Measurements from ENCODE around the gene ZDHHC14.

DNA sequence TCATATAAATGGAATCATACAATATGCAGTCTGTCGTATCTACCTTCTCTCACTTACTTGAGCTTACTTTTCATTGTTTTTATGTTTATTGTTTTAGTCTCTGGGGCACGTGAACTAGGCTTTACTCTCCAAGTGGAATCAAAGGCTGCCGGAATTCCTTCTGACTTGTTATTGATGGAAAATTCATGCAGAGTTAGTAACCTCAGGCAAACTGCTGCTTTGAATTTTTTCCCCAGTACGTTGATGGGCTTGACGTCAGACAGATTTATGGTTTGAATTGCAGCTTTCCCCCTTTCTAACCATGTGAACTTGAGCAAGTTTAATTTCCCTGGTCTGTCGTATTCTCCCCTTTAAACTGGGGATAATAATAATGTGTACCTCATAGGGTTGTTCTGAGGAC, 68.6 kb downstream of the ZDHHC14 start:
- TF ChIP-seq, protein P1, sequence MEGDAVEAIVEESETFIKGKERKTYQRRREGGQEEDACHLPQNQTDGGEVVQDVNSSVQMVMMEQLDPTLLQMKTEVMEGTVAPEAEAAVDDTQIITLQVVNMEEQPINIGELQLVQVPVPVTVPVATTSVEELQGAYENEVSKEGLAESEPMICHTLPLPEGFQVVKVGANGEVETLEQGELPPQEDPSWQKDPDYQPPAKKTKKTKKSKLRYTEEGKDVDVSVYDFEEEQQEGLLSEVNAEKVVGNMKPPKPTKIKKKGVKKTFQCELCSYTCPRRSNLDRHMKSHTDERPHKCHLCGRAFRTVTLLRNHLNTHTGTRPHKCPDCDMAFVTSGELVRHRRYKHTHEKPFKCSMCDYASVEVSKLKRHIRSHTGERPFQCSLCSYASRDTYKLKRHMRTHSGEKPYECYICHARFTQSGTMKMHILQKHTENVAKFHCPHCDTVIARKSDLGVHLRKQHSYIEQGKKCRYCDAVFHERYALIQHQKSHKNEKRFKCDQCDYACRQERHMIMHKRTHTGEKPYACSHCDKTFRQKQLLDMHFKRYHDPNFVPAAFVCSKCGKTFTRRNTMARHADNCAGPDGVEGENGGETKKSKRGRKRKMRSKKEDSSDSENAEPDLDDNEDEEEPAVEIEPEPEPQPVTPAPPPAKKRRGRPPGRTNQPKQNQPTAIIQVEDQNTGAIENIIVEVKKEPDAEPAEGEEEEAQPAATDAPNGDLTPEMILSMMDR (IDR thresholded peaks at IDR 0.05): no peak
- no peak for TF ChIP-seq POLR2A (IDR thresholded peaks at IDR 0.05)

All from Peyer's patch (tissue), 4 donors.